GM12878 (cell line): ENCODE results near the gene MMP27. TPM values are rescaled to one million over a fixed set of nuclear protein-coding genes. Genes with fewer than 3 reads are reported as not detected.

Experiments
- ATAC-seq: fragments of 200-7000 bp; cut with Tn5 transposase; 3 replicates; pipeline ENCODE4 v1.9.1; 2020; ENCODE audit warnings: mild to moderate bottlenecking, moderate library complexity
- Bru-seq: library from RNA; stranded (reverse); fragments of 400-500 nt; gene quantifications from one replicate; lab custom pipeline; 2021; lab: Mats Ljungman, UMichigan
- BruChase-seq, 2 experiments: library from RNA; stranded (reverse); fragments of 400-500 nt; gene quantifications; one replicate each; lab custom pipeline; 2021; lab: Mats Ljungman, UMichigan
- BruUV-seq: library from RNA; stranded (reverse); fragments of 400-500 nt; replicated peaks from 2 replicates; lab custom pipeline; 2021; lab: Mats Ljungman, UMichigan
- CTCF ChIA-PET: fragments of 300-600 bp; sonication (Branson Sonifier 250); formaldehyde crosslinking; extraction: SDS; loops from one replicate; lab custom pipeline; 2021; ENCODE audit warnings: inconsistent platforms; lab: Yijun Ruan, JAX
- POLR2A ChIA-PET: fragments of 350-600 bp; formaldehyde crosslinking; extraction: SDS; loops from one replicate; lab custom pipeline; 2021; ENCODE audit warnings: inconsistent platforms; lab: Charles Lee
- RAD21 ChIA-PET: fragments of 300-600 bp; sonication (Branson Sonifier 250); formaldehyde crosslinking; loops from one replicate; lab custom pipeline; 2023; ENCODE audit warnings: antibody characterized with exemption; ENCODE audit not compliant: unreplicated experiment; lab: Charles Lee
- SMC1A ChIA-PET: fragments of 300-600 bp; sonication (Branson Sonifier 250); formaldehyde crosslinking; loops from one replicate; lab custom pipeline; 2023; ENCODE audit not compliant: unreplicated experiment, uncharacterized antibody; lab: Charles Lee
- DNase-seq: peaks from one replicate; pipeline ENCODE4 v3.0.0-alpha.2; 2011; ENCODE audit warnings: low read depth, low spot score
- FAIRE-seq: peaks from 3 replicates; lab custom pipeline; 2011; peaks lifted over from hg19 to GRCh38; lab: Jason Lieb, UNC
- H2AFZ ChIP-seq: 2 replicates; pipeline ENCODE4 v1.6.0; 2011; ENCODE audit warnings: low read depth, low read length, control low read depth; ENCODE audit not compliant: control insufficient read depth
- H3K27ac ChIP-seq: 2 replicates; pipeline ENCODE4 v1.5.1; 2011; ENCODE audit warnings: control low read depth; ENCODE audit not compliant: control insufficient read depth, insufficient read depth
- H3K27me3 ChIP-seq, 2 experiments: replicated peaks in 1 of 2; 2 replicates each; pipeline versions ENCODE4 v1.6.0 to v1.6.1; 2011; ENCODE audit warnings: low read length in 1 of 2; ENCODE audit not compliant: control insufficient read depth in 2 of 2, insufficient read depth in 2 of 2
- H3K36me3 ChIP-seq, 2 experiments: 2 replicates each; pipeline ENCODE4 v1.5.1; 2011; ENCODE audit warnings: low read length in 1 of 2; ENCODE audit not compliant: control insufficient read depth in 2 of 2, insufficient read depth in 2 of 2
- H3K4me1 ChIP-seq: 2 replicates; pipeline ENCODE4 v1.6.1; 2011; ENCODE audit warnings: mild to moderate bottlenecking, low read length, moderate library complexity, mixed read lengths; ENCODE audit not compliant: control insufficient read depth, insufficient read depth
- H3K4me2 ChIP-seq: 2 replicates; pipeline ENCODE4 v1.6.0; 2011; ENCODE audit warnings: control low read depth; ENCODE audit not compliant: control insufficient read depth, insufficient read depth
- H3K4me3 ChIP-seq: fragments of 200-600 bp; sonication (generic); 2 replicates; pipeline ENCODE4 v1.5.1; 2016
- H3K79me2 ChIP-seq: 2 replicates; pipeline ENCODE4 v1.6.0; 2011; ENCODE audit warnings: low read length; ENCODE audit not compliant: control insufficient read depth, insufficient read depth
- H3K9ac ChIP-seq: 2 replicates; pipeline ENCODE4 v1.8.0; 2011; ENCODE audit warnings: low read length, control low read depth, mixed read lengths; ENCODE audit not compliant: control insufficient read depth, insufficient read depth
- H3K9me3 ChIP-seq: replicated peaks from 3 replicates; pipeline ENCODE4 v1.5.1; 2011; ENCODE audit warnings: mild to moderate bottlenecking, low read length; ENCODE audit not compliant: control insufficient read depth, insufficient read depth
- H4K20me1 ChIP-seq: 2 replicates; pipeline ENCODE4 v1.6.0; 2011; ENCODE audit not compliant: control insufficient read depth, insufficient read depth
- BRCA1 ChIP-seq: IDR thresholded peaks from 2 replicates; pipeline ENCODE4 v1.6.1; 2011; ENCODE audit warnings: low read depth, low read length, improper control_type of control experiment
- CEBPB ChIP-seq, 2 experiments: fragments of 150-350 bp in 1 of 2; IDR thresholded peaks; 2 replicates each; pipeline ENCODE4 v1.6.1; 2012 to 2014; ENCODE audit warnings: low read depth in 2 of 2, low read length in 2 of 2, borderline replicate concordance in 1 of 2, inconsistent platforms in 1 of 2
- CHD1 ChIP-seq: IDR thresholded peaks from 2 replicates; pipeline ENCODE4 v1.6.1; 2012; ENCODE audit warnings: low read depth, low read length, improper control_type of control experiment
- CHD2 ChIP-seq: IDR thresholded peaks from 2 replicates; pipeline ENCODE4 v1.6.1; 2011; ENCODE audit warnings: low read depth, low read length, improper control_type of control experiment, borderline replicate concordance
- EP300 ChIP-seq, 2 experiments: fragments of 150-350 bp in 1 of 2; IDR thresholded peaks; 2 replicates each; pipeline ENCODE4 v1.6.1; 2011 to 2012; ENCODE audit warnings: low read depth in 2 of 2, low read length in 2 of 2, borderline replicate concordance in 1 of 2, improper control_type of control experiment in 1 of 2, inconsistent platforms in 1 of 2; ENCODE audit not compliant: control insufficient read depth in 1 of 2
- HCFC1 ChIP-seq: fragments of 150-350 bp; IDR thresholded peaks from 2 replicates; pipeline ENCODE4 v1.6.1; 2014; ENCODE audit warnings: low read length
- MYB ChIP-seq: fragments of 150-350 bp; IDR thresholded peaks from 2 replicates; pipeline ENCODE4 v1.6.1; 2014; ENCODE audit warnings: mild to moderate bottlenecking, low read depth, low read length, borderline replicate concordance
- NFYA ChIP-seq: IDR thresholded peaks from 2 replicates; pipeline ENCODE4 v1.6.1; 2011; ENCODE audit warnings: low read depth, mild to moderate bottlenecking, low read length, improper control_type of control experiment, borderline replicate concordance
- SMAD5 ChIP-seq: IDR thresholded peaks from 2 replicates; pipeline ENCODE4 v1.6.1; 2016; ENCODE audit warnings: antibody characterized with exemption, low read depth
- SUPT20H ChIP-seq: IDR thresholded peaks from 2 replicates; pipeline ENCODE4 v1.6.1; 2011; ENCODE audit warnings: low read depth, mild to moderate bottlenecking, low read length, moderate library complexity, borderline replicate concordance; ENCODE audit not compliant: control insufficient read depth
- ZSCAN29 ChIP-seq: fragments of 450-650 bp; IDR thresholded peaks from 2 replicates; pipeline ENCODE4 v1.6.1; 2017; ENCODE audit warnings: mild to moderate bottlenecking, moderate library complexity
- WGBS: methylation state at CpG from one replicate; pipeline ENCODE4 v1.1.6; 2016; ENCODE audit warnings: low lambda C conversion rate; ENCODE audit not compliant: insufficient replicate concordance, insufficient coverage; ENCODE audit errors: missing lambda C conversion rate; 5-methylcytosine and 5-hydroxymethylcytosine counted together
- in situ Hi-C: fragments of 300-500 bp; cut with MboI; formaldehyde crosslinking; loops from 9 replicates; pipeline ENCODE4 v1.14.3; 2018; ENCODE audit warnings: mixed read lengths
- intact Hi-C: fragments of 100-400 bp; cut with micrococcal nuclease; formaldehyde crosslinking; loops from one replicate; pipeline ENCODE4 v1.14.2; 2022; ENCODE audit not compliant: unreplicated experiment
- long read RNA-seq, 2 experiments: library from polyadenylated mRNA; unstranded; transcript quantifications; one replicate each; pipeline ENCODE4 v2.0.0, GENCODE V29; 2019 to 2020
- polyA minus RNA-seq, 3 experiments: library from RNA; depleted of rRNA, polyadenylated mRNA; stranded (reverse); fragments of >200 nt; gene quantifications; 2 replicates each; pipeline ENCODE4 v1.2.3, GENCODE V29; 2011
- polyA plus RNA-seq, 11 experiments: library from polyadenylated mRNA; depleted of rRNA in 4 of 11; unstranded in 6 of 11; stranded (reverse) in 5 of 11; fragments of >200 nt; fragmentation: Nextera tagmentation in 4 of 11; fragmentation: Illumina TruSeq in 1 of 11; extraction: Ambion mirVana in 4 of 11; extraction: Trizol in 1 of 11; gene quantifications; 1 replicate in 1 of 11; 2 replicates in 10 of 11; pipeline versions ENCODE4 v1.2.1 to v1.2.3, GENCODE V29; 2011 to 2016; ENCODE audit warnings: inconsistent platforms in 2 of 11, missing spikeins in 2 of 11, low read depth in 1 of 11
- total RNA-seq, 4 experiments: library from RNA; depleted of rRNA in 3 of 4; stranded (reverse); fragments of >200 nt in 3 of 4; fragmentation: Illumina TruSeq in 1 of 4; extraction: Trizol in 1 of 4; gene quantifications; 2 replicates each; pipeline versions ENCODE4 v1.2.1 to v1.2.3, GENCODE V29; 2013 to 2021
- TF ChIP-seq, protein P1 (sequence below): fragments of 150-350 bp; IDR thresholded peaks from 2 replicates; pipeline ENCODE4 v1.6.1; 2014; ENCODE audit warnings: mild to moderate bottlenecking, low read depth, low read length
- TF ChIP-seq, protein P2 (sequence below): fragments of 450-650 bp; IDR thresholded peaks from 2 replicates; pipeline ENCODE4 v1.6.1; 2016; ENCODE audit warnings: mild to moderate bottlenecking

MMP27 gene, protein sequence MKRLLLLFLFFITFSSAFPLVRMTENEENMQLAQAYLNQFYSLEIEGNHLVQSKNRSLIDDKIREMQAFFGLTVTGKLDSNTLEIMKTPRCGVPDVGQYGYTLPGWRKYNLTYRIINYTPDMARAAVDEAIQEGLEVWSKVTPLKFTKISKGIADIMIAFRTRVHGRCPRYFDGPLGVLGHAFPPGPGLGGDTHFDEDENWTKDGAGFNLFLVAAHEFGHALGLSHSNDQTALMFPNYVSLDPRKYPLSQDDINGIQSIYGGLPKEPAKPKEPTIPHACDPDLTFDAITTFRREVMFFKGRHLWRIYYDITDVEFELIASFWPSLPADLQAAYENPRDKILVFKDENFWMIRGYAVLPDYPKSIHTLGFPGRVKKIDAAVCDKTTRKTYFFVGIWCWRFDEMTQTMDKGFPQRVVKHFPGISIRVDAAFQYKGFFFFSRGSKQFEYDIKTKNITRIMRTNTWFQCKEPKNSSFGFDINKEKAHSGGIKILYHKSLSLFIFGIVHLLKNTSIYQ
- not detected in 2 replicates for total RNA-seq (2013; cell fraction: nucleolus; rRNA removed)
- total RNA-seq (2014; rRNA removed) (not detected in 2 replicates), total RNA-seq (2014; rRNA removed; fragmentation: Illumina TruSeq; extraction: Trizol) (not detected in 2 replicates), total RNA-seq (2021) (not detected in 2 replicates), polyA plus RNA-seq (2011; rRNA removed) (not detected in 2 replicates), polyA plus RNA-seq (2014; fragmentation: Illumina TruSeq; extraction: Trizol) (not detected in 2 replicates), polyA plus RNA-seq (2014; fragmentation: Nextera tagmentation; extraction: Ambion mirVana) (not detected), polyA plus RNA-seq (2014; rRNA removed) (not detected in 2 replicates), polyA plus RNA-seq (2016; fragmentation: Nextera tagmentation; extraction: Ambion mirVana) (not detected), polyA minus RNA-seq (2011; rRNA and poly(A)+ RNA removed) (not detected in 2 replicates), Bru-seq, nascent RNA (not detected), BruChase-seq, experiment 1, labeled RNA remaining after a 6-hour chase (not detected), BruChase-seq, experiment 2, labeled RNA remaining after a 2-hour chase (not detected)
- polyA plus RNA-seq (2011; ENCODE audit: low read depth): not detected
- polyA plus RNA-seq (2011; cell fraction: cytosol; rRNA removed): not detected in 2 replicates
- not detected in 2 replicates for polyA plus RNA-seq (2011; cell fraction: nucleus; rRNA removed)
- not detected in 2 replicates for polyA plus RNA-seq (2012)
- polyA minus RNA-seq (2011; cell fraction: cytosol; rRNA and poly(A)+ RNA removed): not detected in 2 replicates
- polyA minus RNA-seq (2011; cell fraction: nucleus; rRNA and poly(A)+ RNA removed): not detected in 2 replicates
- long read RNA-seq, experiment 1: 0 reads
- long read RNA-seq, experiment 2: 0 reads

DNA sequence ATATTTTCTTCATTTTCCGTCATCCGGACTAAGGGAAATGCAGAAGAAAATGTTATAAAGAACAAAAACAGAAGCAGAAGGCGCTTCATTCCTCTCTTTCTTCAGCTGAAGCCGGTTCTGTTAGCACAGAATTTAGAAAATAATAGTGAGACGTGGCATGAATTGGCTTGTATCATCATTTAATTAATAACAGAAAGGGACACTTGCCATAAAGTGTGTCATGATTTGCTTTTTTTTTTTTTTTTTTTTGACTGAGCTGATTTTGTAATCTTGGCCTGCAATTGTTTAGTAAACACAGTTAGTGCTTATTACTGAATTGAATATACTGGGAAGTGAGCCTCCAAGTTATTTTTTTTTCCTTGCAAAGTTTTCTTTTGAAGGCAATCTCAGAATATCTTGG is at the start of gene MMP27:
Gene MMP27, minus strand, starts transcription at position 144 of the 400 bp plus-strand sequence. Its CDS starts 55 bp downstream, at position 89.
- 38% methylated on average over 5 of the region's 5 CpGs for WGBS
- DNase-seq (no peak), ATAC-seq (no peak), FAIRE-seq (no peak)
- no peaks in the 10 kb centered on the region for H3K4me1 ChIP-seq
- ChIA-PET SMC1A (no interaction called here), RAD21 (no interaction called here), POLR2A (no interaction called here), CTCF (interaction anchor here (1.7 kb wide), 1 partner anchor 28 kb away, joined by 4 read pairs; no protein-coding TSS in a partner anchor)
- intact Hi-C loops (no loop called here), in situ Hi-C loops (no loop called here)
- no peaks in the 10 kb centered on the region for H4K20me1 ChIP-seq
- no peak within 1 kb of the TSS for H3K9ac ChIP-seq
- H3K79me2 ChIP-seq: no peaks in the 10 kb centered on the region
- no peaks in the 10 kb centered on the region for H3K9me3 ChIP-seq
- H3K4me3 ChIP-seq: no peak within 1 kb of the TSS
- no peak within 1 kb of the TSS for H3K27ac ChIP-seq
- TF ChIP-seq SMAD5 (no peak), NFYA (no peak), MYB (no peak), HCFC1 (no peak), CHD2 (no peak), CEBPB (IDR thresholded peaks at IDR 0.05; ENCODE audit: borderline replicate concordance in 1 of 2, low read depth in 2 of 2, low read length in 2 of 2) (no peak), SUPT20H (no peak), CHD1 (no peak), BRCA1 (no peak), ZSCAN29 (no peak), EP300 (IDR thresholded peaks at IDR 0.05; ENCODE audit: borderline replicate concordance in 1 of 2, control insufficient read depth in 1 of 2, low read depth in 2 of 2, low read length in 2 of 2) (no peak)
- TF ChIP-seq, protein P1, sequence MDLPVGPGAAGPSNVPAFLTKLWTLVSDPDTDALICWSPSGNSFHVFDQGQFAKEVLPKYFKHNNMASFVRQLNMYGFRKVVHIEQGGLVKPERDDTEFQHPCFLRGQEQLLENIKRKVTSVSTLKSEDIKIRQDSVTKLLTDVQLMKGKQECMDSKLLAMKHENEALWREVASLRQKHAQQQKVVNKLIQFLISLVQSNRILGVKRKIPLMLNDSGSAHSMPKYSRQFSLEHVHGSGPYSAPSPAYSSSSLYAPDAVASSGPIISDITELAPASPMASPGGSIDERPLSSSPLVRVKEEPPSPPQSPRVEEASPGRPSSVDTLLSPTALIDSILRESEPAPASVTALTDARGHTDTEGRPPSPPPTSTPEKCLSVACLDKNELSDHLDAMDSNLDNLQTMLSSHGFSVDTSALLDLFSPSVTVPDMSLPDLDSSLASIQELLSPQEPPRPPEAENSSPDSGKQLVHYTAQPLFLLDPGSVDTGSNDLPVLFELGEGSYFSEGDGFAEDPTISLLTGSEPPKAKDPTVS: no peak
- TF ChIP-seq, protein P2, sequence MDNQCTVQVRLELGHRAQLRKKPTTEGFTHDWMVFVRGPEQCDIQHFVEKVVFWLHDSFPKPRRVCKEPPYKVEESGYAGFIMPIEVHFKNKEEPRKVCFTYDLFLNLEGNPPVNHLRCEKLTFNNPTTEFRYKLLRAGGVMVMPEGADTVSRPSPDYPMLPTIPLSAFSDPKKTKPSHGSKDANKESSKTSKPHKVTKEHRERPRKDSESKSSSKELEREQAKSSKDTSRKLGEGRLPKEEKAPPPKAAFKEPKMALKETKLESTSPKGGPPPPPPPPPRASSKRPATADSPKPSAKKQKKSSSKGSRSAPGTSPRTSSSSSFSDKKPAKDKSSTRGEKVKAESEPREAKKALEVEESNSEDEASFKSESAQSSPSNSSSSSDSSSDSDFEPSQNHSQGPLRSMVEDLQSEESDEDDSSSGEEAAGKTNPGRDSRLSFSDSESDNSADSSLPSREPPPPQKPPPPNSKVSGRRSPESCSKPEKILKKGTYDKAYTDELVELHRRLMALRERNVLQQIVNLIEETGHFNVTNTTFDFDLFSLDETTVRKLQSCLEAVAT: no peak
- no TSS peak for BruUV-seq
- no peak within 1 kb of the TSS for H2AFZ ChIP-seq
- H3K27me3 ChIP-seq: peaks cover 0 to 2% of the 10 kb centered on the region in 2 experiments; a peak in 1 of 4 replicates
- H3K4me2 ChIP-seq: no peak within 1 kb of the TSS
- H3K36me3 ChIP-seq: no peaks in the 10 kb centered on the region
